H1 (cell line): ENCODE measurements around the gene C1GALT1. TPM values are rescaled to one million over a fixed set of nuclear protein-coding genes. Genes with fewer than 3 reads are reported as not detected.

Experiments
- CTCF ChIA-PET: fragments of 300-600 bp; sonication (Branson Sonifier 250); formaldehyde crosslinking; loops from one replicate; lab custom pipeline; 2021; ENCODE audit not compliant: partially characterized antibody; lab: Charles Lee
- POLR2A ChIA-PET: fragments of 300-600 bp; sonication (Branson Sonifier 250); formaldehyde crosslinking; loops from one replicate; lab custom pipeline; 2021; ENCODE audit warnings: inconsistent platforms; ENCODE audit not compliant: partially characterized antibody; lab: Charles Lee
- DNase-seq, 2 experiments: peaks; one replicate each; pipeline versions ENCODE4 v3.0.0 to v3.0.0-alpha.2; 2010 to 2022; ENCODE audit warnings: low spot score in 2 of 2, low read depth in 1 of 2, mixed read lengths in 1 of 2
- FAIRE-seq: peaks from 2 replicates; lab custom pipeline; 2011; peaks lifted over from hg19 to GRCh38; lab: Jason Lieb, UNC
- H2AFZ ChIP-seq: 2 replicates; pipeline ENCODE4 v1.8.1; 2012; ENCODE audit warnings: low read length, inconsistent platforms
- H2AK5ac ChIP-seq: 2 replicates; pipeline ENCODE4 v1.6.1; 2013; ENCODE audit warnings: low read depth, low read length
- H2BK120ac ChIP-seq: replicated peaks from 2 replicates; pipeline ENCODE3; 2013; ENCODE audit warnings: low read depth, low read length, inconsistent platforms
- H2BK12ac ChIP-seq: 2 replicates; pipeline ENCODE4 v1.6.1; 2013; ENCODE audit warnings: low read depth, low read length
- H2BK15ac ChIP-seq: 2 replicates; pipeline ENCODE4 v1.6.1; 2013; ENCODE audit warnings: low read length
- H2BK20ac ChIP-seq: 2 replicates; pipeline ENCODE4 v1.6.1; 2013; ENCODE audit warnings: low read length
- H2BK5ac ChIP-seq: 2 replicates; pipeline ENCODE4 v1.6.1; 2013; ENCODE audit warnings: low read depth, low read length
- H3K14ac ChIP-seq: 2 replicates; pipeline ENCODE4 v1.6.1; 2013; ENCODE audit warnings: inconsistent platforms; ENCODE audit not compliant: insufficient read length
- H3K18ac ChIP-seq: 2 replicates; pipeline ENCODE4 v1.6.1; 2013; ENCODE audit warnings: low read length; ENCODE audit errors: extremely low read depth
- H3K23ac ChIP-seq: 2 replicates; pipeline ENCODE4 v1.6.1; 2013; ENCODE audit warnings: inconsistent platforms; ENCODE audit not compliant: insufficient read length
- H3K23me2 ChIP-seq: 2 replicates; pipeline ENCODE4 v1.6.1; 2013; ENCODE audit warnings: low read depth, low read length
- H3K27ac ChIP-seq: 2 replicates; pipeline ENCODE4 v1.6.1; 2011; ENCODE audit warnings: low read depth, low read length, inconsistent platforms
- H3K27me3 ChIP-seq, 4 experiments: replicated peaks in 1 of 4; 1 replicate in 1 of 4; 2 replicates in 3 of 4; pipeline versions ENCODE4 v1.6.1 to v1.8.1; 2011 to 2013; ENCODE audit warnings: low read length in 3 of 4, mild to moderate bottlenecking in 3 of 4, inconsistent platforms in 2 of 4, mixed read lengths in 2 of 4, moderate library complexity in 1 of 4; ENCODE audit not compliant: control insufficient read depth in 3 of 4, insufficient read depth in 3 of 4; ENCODE audit errors: extremely low read depth in 1 of 4
- H3K36me3 ChIP-seq, 4 experiments: 2 replicates each; pipeline versions ENCODE4 v1.6.1 to v1.8.1; 2011 to 2013; ENCODE audit warnings: mild to moderate bottlenecking in 4 of 4, low read length in 3 of 4, moderate library complexity in 2 of 4, control low read depth in 1 of 4, inconsistent platforms in 1 of 4; ENCODE audit not compliant: insufficient read depth in 4 of 4, control insufficient read depth in 2 of 4
- H3K4ac ChIP-seq: replicated peaks from 2 replicates; pipeline ENCODE3; 2013; ENCODE audit warnings: low read length, low read depth, mixed read lengths, inconsistent platforms; ENCODE audit not compliant: insufficient read length
- H3K4me1 ChIP-seq, 4 experiments: replicated peaks in 1 of 4; 1 replicate in 1 of 4; 2 replicates in 3 of 4; pipeline versions ENCODE4 v1.6.1 to v1.8.1; 2011 to 2013; ENCODE audit warnings: low read length in 3 of 4, inconsistent platforms in 2 of 4, mixed read lengths in 1 of 4; ENCODE audit not compliant: insufficient read depth in 4 of 4, control insufficient read depth in 3 of 4
- H3K4me2 ChIP-seq, 2 experiments: 2 replicates each; pipeline versions ENCODE4 v1.6.1 to v1.8.1; 2011 to 2013; ENCODE audit warnings: low read depth in 2 of 2, low read length in 2 of 2, control low read depth in 1 of 2, inconsistent platforms in 1 of 2, mild to moderate bottlenecking in 1 of 2; ENCODE audit not compliant: insufficient read depth in 1 of 2
- H3K4me3 ChIP-seq, 4 experiments: fragments of 200-600, 300-600 bp in 1 of 4; sonication (generic), shearing (Covaris generic), sonication (Bioruptor Twin) in 1 of 4; 2 replicates each; pipeline versions ENCODE4 v1.5.1 to v1.8.1; 2011 to 2016; ENCODE audit warnings: low read length in 4 of 4, low read depth in 3 of 4, control low read depth in 2 of 4, inconsistent platforms in 2 of 4, mild to moderate bottlenecking in 2 of 4, mixed read lengths in 1 of 4, moderate library complexity in 1 of 4; ENCODE audit not compliant: insufficient read depth in 2 of 4; ENCODE audit errors: extremely low read depth in 1 of 4
- H3K56ac ChIP-seq: replicated peaks from 2 replicates; pipeline ENCODE3; 2013; ENCODE audit warnings: low read depth, mild to moderate bottlenecking, mixed read lengths, low read length, inconsistent platforms; ENCODE audit not compliant: insufficient read length
- H3K79me1 ChIP-seq: 2 replicates; pipeline ENCODE4 v1.6.1; 2013; ENCODE audit warnings: low read depth, low read length, control low read depth
- H3K79me2 ChIP-seq, 2 experiments: 2 replicates each; pipeline versions ENCODE4 v1.6.1 to v1.8.1; 2012 to 2013; ENCODE audit warnings: low read length in 2 of 2, mild to moderate bottlenecking in 2 of 2, inconsistent platforms in 1 of 2; ENCODE audit not compliant: insufficient read depth in 2 of 2, control insufficient read depth in 1 of 2
- H3K9ac ChIP-seq, 4 experiments: replicated peaks in 1 of 4; 1 replicate in 1 of 4; 2 replicates in 3 of 4; pipeline versions ENCODE4 v1.6.1 to v1.8.1; 2011 to 2013; ENCODE audit warnings: low read depth in 3 of 4, low read length in 3 of 4, control low read depth in 2 of 4, mild to moderate bottlenecking in 2 of 4, moderate library complexity in 2 of 4, inconsistent platforms in 1 of 4; ENCODE audit errors: extremely low read depth in 1 of 4
- H3K9me3 ChIP-seq, 2 experiments: 2 replicates each; pipeline versions ENCODE4 v1.6.1 to v1.8.1; 2012 to 2013; ENCODE audit warnings: mild to moderate bottlenecking in 2 of 2, moderate library complexity in 2 of 2, control low read depth in 1 of 2, inconsistent platforms in 1 of 2, low read depth in 1 of 2, low read length in 1 of 2, mixed read lengths in 1 of 2; ENCODE audit not compliant: insufficient read depth in 2 of 2
- H4K20me1 ChIP-seq, 2 experiments: replicated peaks in 1 of 2; 2 replicates each; pipeline versions ENCODE3 to v1.8.1; 2011 to 2013; ENCODE audit warnings: inconsistent platforms in 2 of 2, low read length in 2 of 2, mild to moderate bottlenecking in 1 of 2; ENCODE audit not compliant: insufficient read depth in 2 of 2, control insufficient read depth in 1 of 2
- H4K5ac ChIP-seq: 2 replicates; pipeline ENCODE4 v1.6.1; 2013; ENCODE audit warnings: low read length, low read depth, mixed read lengths, inconsistent platforms; ENCODE audit not compliant: insufficient read length
- H4K8ac ChIP-seq: 2 replicates; pipeline ENCODE4 v1.8.0; 2013; ENCODE audit warnings: mild to moderate bottlenecking, moderate library complexity, low read length, inconsistent platforms; ENCODE audit not compliant: insufficient read depth; ENCODE audit errors: extremely low read depth
- H4K91ac ChIP-seq: replicated peaks from 2 replicates; pipeline ENCODE3; 2013; ENCODE audit warnings: low read length, mixed read lengths, inconsistent platforms; ENCODE audit not compliant: insufficient read length
- KDM4A ChIP-seq: IDR thresholded peaks from one replicate; pipeline ENCODE4 v1.7.1; 2012; ENCODE audit warnings: low read depth, mild to moderate bottlenecking, moderate library complexity, low read length, inconsistent platforms; ENCODE audit not compliant: severe bottlenecking
- NANOG ChIP-seq: IDR thresholded peaks from 2 replicates; pipeline ENCODE4 v1.6.1; 2011; ENCODE audit warnings: low read length, low read depth, mild to moderate bottlenecking, inconsistent platforms; ENCODE audit not compliant: insufficient read depth, poor library complexity, severe bottlenecking
- SAP30 ChIP-seq: fragments of 300-600 bp; sonication (generic); IDR thresholded peaks from 2 replicates; pipeline ENCODE4 v1.7.1; 2012; ENCODE audit warnings: low read length, moderate library complexity, mild to moderate bottlenecking, inconsistent platforms; ENCODE audit not compliant: insufficient read depth, insufficient replicate concordance
- SP4 ChIP-seq: IDR thresholded peaks from 2 replicates; pipeline ENCODE4 v1.6.1; 2012; ENCODE audit warnings: low read length, inconsistent platforms
- TAF1 ChIP-seq: IDR thresholded peaks from 2 replicates; pipeline ENCODE4 v1.6.1; 2011; ENCODE audit warnings: mild to moderate bottlenecking, low read depth, low read length
- ZNF274 ChIP-seq: IDR thresholded peaks from 2 replicates; pipeline ENCODE4 v1.7.0; 2012; ENCODE audit warnings: low read length, borderline replicate concordance; ENCODE audit errors: extremely low read depth
- WGBS, 2 experiments: shearing (Covaris generic) in 1 of 2; methylation state at CpG; one replicate each; pipeline versions ENCODE4 v1.1.6 to v1.1.7; 2013 to 2015; ENCODE audit warnings: low lambda C conversion rate in 2 of 2, mixed read lengths in 2 of 2, inconsistent platforms in 1 of 2, low coverage in 1 of 2, missing lambda C conversion rate in 1 of 2; ENCODE audit not compliant: insufficient replicate concordance in 2 of 2, insufficient coverage in 1 of 2, insufficient read length in 1 of 2; ENCODE audit errors: extremely low coverage in 1 of 2, missing lambda C conversion rate in 1 of 2; 5-methylcytosine and 5-hydroxymethylcytosine counted together
- polyA plus RNA-seq, 7 experiments: library from polyadenylated mRNA; depleted of rRNA in 3 of 7; stranded (reverse) in 5 of 7; unstranded in 2 of 7; fragments of >200 nt in 5 of 7; fragments of 200-250 nt in 2 of 7; gene quantifications; 1 replicate in 5 of 7; 2 replicates in 1 of 7; 4 replicates in 1 of 7; pipeline versions ENCODE4 v1.2.1 to v1.2.3, GENCODE V29; 2011 to 2013; ENCODE audit warnings: missing spikeins in 2 of 7, mixed read lengths in 2 of 7
- total RNA-seq: library from RNA; stranded (reverse); fragmentation: NEBNext Ultra II Directional; extraction: Animal tissue kit (Norgen Biotek cat#: 25700); gene quantifications from 2 replicates; pipeline ENCODE4 v1.2.1, GENCODE V29; 2021
- TF ChIP-seq, protein P1 (sequence below), 3 experiments: IDR thresholded peaks; 1 replicate in 2 of 3; 2 replicates in 1 of 3; pipeline versions ENCODE4 v1.5.1 to v1.6.1; 2011; ENCODE audit warnings: low read length in 3 of 3, mild to moderate bottlenecking in 3 of 3, inconsistent platforms in 2 of 3, low read depth in 1 of 3, moderate library complexity in 1 of 3; ENCODE audit not compliant: insufficient read depth in 1 of 3; ENCODE audit errors: control extremely low read depth in 1 of 3
- TF ChIP-seq, protein P2 (sequence below): IDR thresholded peaks from 2 replicates; pipeline ENCODE4 v1.6.1; 2011; ENCODE audit warnings: low read depth, mild to moderate bottlenecking, low read length; ENCODE audit not compliant: insufficient read depth

Gene C1GALT1
- total and polyA plus RNA-seq, 2 of the 8 experiments (the other 6 are each of a cell fraction or from before 2014, with no cell fraction given), result 18.7 to 94.2 TPM

DNA sequence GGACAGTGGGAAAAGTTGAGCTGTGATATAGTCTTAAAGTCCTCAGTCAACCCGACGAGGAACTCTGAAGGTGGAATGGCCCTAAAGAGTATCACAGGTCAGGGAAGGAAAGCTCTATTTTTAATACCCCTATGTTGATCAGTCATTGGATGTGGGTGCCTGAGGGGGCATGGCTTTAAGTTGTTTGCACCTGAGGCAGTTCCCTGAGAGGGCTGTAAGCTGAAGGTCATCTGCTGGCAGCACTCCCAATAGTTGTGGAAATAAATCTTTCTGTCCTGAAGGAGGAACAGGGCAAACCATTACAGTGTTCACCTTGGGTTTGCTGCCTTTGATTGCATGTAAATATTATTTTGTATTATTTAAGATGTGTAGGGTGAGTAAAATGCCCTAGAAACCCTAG lies 17.8 kb upstream of the C1GALT1 start:
- Histone ChIP-seq H3K79me1 (no peaks in the 10 kb centered on the region), H4K5ac (no peak overlapping the region), H3K79me2 (no peaks in the 10 kb centered on the region), H3K27me3 (no peaks in the 10 kb centered on the region), H4K91ac (no peak overlapping the region), H3K9ac (no peak overlapping the region), H3K23me2 (no peaks in the 10 kb centered on the region), H2BK15ac (no peak overlapping the region), H2BK12ac (no peak overlapping the region), H2AK5ac (no peak overlapping the region), H4K20me1 (no peaks in the 10 kb centered on the region), H3K14ac (no peak overlapping the region), H2BK120ac (no peak overlapping the region), H3K4ac (no peak overlapping the region), H3K4me2 (no peak overlapping the region), H3K4me3 (no peak overlapping the region), H3K36me3 (no peaks in the 10 kb centered on the region), H3K18ac (no peak overlapping the region), H3K56ac (no peak overlapping the region), H4K8ac (no peak overlapping the region), H3K9me3 (no peaks in the 10 kb centered on the region), H3K23ac (no peak overlapping the region), H2AFZ (no peak overlapping the region), H3K4me1 (no peaks in the 10 kb centered on the region), H2BK5ac (no peak overlapping the region), H3K27ac (no peak overlapping the region), H2BK20ac (no peak overlapping the region)
- CTCF ChIA-PET, result interaction anchor here (1.5 kb wide), 1 partner anchor 17 kb away, joined by 5 read pairs; the partner anchor contains the start of gene C1GALT1
- FAIRE-seq, result no peak
- TF ChIP-seq TAF1 (no peak), ZNF274 (no peak), NANOG (no peak), SP4 (no peak), SAP30 (no peak), KDM4A (no peak)
- TF ChIP-seq, protein P1, sequence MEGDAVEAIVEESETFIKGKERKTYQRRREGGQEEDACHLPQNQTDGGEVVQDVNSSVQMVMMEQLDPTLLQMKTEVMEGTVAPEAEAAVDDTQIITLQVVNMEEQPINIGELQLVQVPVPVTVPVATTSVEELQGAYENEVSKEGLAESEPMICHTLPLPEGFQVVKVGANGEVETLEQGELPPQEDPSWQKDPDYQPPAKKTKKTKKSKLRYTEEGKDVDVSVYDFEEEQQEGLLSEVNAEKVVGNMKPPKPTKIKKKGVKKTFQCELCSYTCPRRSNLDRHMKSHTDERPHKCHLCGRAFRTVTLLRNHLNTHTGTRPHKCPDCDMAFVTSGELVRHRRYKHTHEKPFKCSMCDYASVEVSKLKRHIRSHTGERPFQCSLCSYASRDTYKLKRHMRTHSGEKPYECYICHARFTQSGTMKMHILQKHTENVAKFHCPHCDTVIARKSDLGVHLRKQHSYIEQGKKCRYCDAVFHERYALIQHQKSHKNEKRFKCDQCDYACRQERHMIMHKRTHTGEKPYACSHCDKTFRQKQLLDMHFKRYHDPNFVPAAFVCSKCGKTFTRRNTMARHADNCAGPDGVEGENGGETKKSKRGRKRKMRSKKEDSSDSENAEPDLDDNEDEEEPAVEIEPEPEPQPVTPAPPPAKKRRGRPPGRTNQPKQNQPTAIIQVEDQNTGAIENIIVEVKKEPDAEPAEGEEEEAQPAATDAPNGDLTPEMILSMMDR (IDR thresholded peaks at IDR 0.05; ENCODE audit: control extremely low read depth in 1 of 3, insufficient read depth in 1 of 3, low read depth in 1 of 3, low read length in 3 of 3), result no peak
- TF ChIP-seq, protein P2, sequence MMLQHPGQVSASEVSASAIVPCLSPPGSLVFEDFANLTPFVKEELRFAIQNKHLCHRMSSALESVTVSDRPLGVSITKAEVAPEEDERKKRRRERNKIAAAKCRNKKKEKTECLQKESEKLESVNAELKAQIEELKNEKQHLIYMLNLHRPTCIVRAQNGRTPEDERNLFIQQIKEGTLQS, result no peak
- DNase-seq, result no peak
- WGBS, 2 experiments, result 97% methylated on average over 2 of the region's 2 CpGs; no CpG with 5 or more reads in 1 of the 2 experiments
- POLR2A ChIA-PET, result interaction anchor here (0.9 kb wide), 1 partner anchor 8 kb away, joined by 3 read pairs; no protein-coding TSS in a partner anchor
